Gastrocnemius medialis (tissue), 4 donors: ENCODE results near the gene P2RX2.

Experiments used
- POLR2A ChIP-seq, 2 donors: fragments of 450-650 bp; IDR thresholded peaks; one replicate each; pipeline ENCODE4 v1.6.1; 2017; ENCODE audit warnings: antibody characterized with exemption in 2 of 2, mild to moderate bottlenecking in 2 of 2, moderate library complexity in 2 of 2
- TF ChIP-seq, protein P1 (sequence below), 5 experiments: fragments of 450-650 bp in 3 of 5; fragments of 200-600 bp in 2 of 5; sonication (generic) in 2 of 5; IDR thresholded peaks in 4 of 5; conservative IDR thresholded peaks in 1 of 5; 1 replicate in 4 of 5; 2 replicates in 1 of 5; pipeline ENCODE4 v1.5.1; 2016 to 2019; ENCODE audit warnings: antibody characterized with exemption in 5 of 5, mild to moderate bottlenecking in 3 of 5, moderate library complexity in 3 of 5

GRCh38 chr12:132646850-132647249, 28.3 kb downstream of the P2RX2 start:
- TF ChIP-seq, protein P1, sequence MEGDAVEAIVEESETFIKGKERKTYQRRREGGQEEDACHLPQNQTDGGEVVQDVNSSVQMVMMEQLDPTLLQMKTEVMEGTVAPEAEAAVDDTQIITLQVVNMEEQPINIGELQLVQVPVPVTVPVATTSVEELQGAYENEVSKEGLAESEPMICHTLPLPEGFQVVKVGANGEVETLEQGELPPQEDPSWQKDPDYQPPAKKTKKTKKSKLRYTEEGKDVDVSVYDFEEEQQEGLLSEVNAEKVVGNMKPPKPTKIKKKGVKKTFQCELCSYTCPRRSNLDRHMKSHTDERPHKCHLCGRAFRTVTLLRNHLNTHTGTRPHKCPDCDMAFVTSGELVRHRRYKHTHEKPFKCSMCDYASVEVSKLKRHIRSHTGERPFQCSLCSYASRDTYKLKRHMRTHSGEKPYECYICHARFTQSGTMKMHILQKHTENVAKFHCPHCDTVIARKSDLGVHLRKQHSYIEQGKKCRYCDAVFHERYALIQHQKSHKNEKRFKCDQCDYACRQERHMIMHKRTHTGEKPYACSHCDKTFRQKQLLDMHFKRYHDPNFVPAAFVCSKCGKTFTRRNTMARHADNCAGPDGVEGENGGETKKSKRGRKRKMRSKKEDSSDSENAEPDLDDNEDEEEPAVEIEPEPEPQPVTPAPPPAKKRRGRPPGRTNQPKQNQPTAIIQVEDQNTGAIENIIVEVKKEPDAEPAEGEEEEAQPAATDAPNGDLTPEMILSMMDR (IDR thresholded peaks at IDR 0.05 in 4 of 5, conservative IDR thresholded peaks at IDR 0.05 in 1 of 5), result no peak
- no peak for TF ChIP-seq POLR2A (IDR thresholded peaks at IDR 0.05)
